IPS-18a (cell line): ENCODE measurements around the gene SLC26A3.
"Not testable (repeated sequence)": the region's sequence is repeated elsewhere in the genome, so short reads cannot be mapped to it uniquely, and the experiment has no call there.

Source experiments
- H3K27ac ChIP-seq: one replicate; pipeline ENCODE4 v1.5.1; 2013; ENCODE audit warnings: low read length
- H3K27me3 ChIP-seq: one replicate; pipeline ENCODE4 v1.6.1; 2013; ENCODE audit warnings: mild to moderate bottlenecking, low read length; ENCODE audit not compliant: control insufficient read depth, insufficient read depth
- H3K36me3 ChIP-seq: one replicate; pipeline ENCODE4 v1.6.1; 2013; ENCODE audit warnings: low read depth, low read length; ENCODE audit not compliant: control insufficient read depth
- H3K4me1 ChIP-seq: one replicate; pipeline ENCODE4 v1.6.1; 2013; ENCODE audit warnings: low read depth, low read length; ENCODE audit not compliant: control insufficient read depth
- H3K4me3 ChIP-seq: one replicate; pipeline ENCODE4 v1.5.1; 2013; ENCODE audit warnings: low read length
- H3K9ac ChIP-seq: one replicate; pipeline ENCODE4 v1.6.1; 2013; ENCODE audit warnings: mild to moderate bottlenecking, low read length, moderate library complexity
- H3K9me3 ChIP-seq: one replicate; pipeline ENCODE4 v1.6.1; 2013; ENCODE audit warnings: low read depth, low read length; ENCODE audit not compliant: control insufficient read depth

The SLC26A3 gene

DNA sequence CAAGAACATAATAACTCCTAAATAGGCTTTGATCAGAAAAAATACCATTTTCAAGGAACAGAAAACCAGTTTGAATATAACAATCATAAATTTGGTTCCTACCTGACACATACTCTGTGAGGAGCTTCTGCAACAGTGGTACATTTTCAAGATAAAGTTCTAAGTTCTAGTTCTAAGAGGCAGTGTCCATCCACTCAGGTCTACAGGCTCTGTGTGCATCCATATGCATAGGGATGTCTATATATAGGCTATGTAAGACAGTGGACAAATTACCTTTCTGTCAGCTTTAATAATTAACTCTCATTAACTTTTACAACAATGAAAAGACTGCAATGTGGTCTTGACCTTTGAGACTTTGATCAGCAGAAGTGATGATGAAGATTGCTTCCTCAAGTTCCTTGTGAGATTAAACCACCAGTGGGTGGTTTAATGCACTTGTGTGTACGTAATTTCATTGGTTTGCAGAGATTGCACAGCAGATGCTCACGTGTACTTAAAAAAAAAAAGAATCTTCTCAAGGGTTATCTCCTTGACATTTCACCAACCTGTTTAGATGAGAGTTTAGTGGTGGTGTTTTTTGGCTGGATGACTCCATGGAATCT, at the start of gene SLC26A3:
SLC26A3 (minus strand) TSS at position 215 of the 602 bp plus-strand sequence. CDS start 8,714 bp downstream, outside the sequence.
- Histone ChIP-seq H3K27me3 (no peaks in the 10 kb centered on the region), H3K9me3 (no peaks in the 10 kb centered on the region), H3K4me3 (no peak within 1 kb of the TSS), H3K9ac (no peak within 1 kb of the TSS), H3K36me3 (no peaks in the 10 kb centered on the region), H3K27ac (no peak within 1 kb of the TSS), H3K4me1 (no peaks in the 10 kb centered on the region)

- Histone ChIP-seq H3K9ac (no peak overlapping the region), H3K36me3 (no peaks in the 10 kb centered on the region), H3K9me3 (no peaks in the 10 kb centered on the region), H3K4me3 (no peak overlapping the region), H3K27ac (no peak overlapping the region), H3K4me1 (no peaks in the 10 kb centered on the region), H3K27me3 (no peaks in the 10 kb centered on the region)
These were observed 47.6 kb upstream of the SLC26A3 start for GRCh38 chr7:107850643-107851042.

DNA sequence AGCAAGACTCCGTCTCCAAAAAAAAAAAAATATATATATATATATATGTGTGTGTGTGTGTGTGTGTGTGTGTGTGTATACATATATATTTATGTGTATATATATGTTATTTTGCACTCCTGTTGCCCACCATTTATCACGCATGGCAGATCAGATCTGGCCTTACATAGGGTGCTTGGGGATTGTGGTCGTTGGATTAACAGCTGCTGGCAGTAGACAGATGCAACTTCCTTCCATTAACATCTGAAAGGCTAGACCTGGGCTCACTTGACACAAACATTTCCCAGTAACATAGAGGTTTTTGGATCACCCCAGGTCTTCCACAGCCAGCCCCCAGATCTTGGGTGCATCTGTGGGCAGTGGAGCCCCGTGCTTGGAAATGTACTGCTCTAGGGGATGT, 47.2 kb upstream of the SLC26A3 start:
- H3K27ac ChIP-seq, result no peak overlapping the region
- H3K27me3 ChIP-seq, result no peaks in the 10 kb centered on the region
- H3K4me1 ChIP-seq, result no peaks in the 10 kb centered on the region
- H3K4me3 ChIP-seq, result no peak overlapping the region
- no peak overlapping the region for H3K9ac ChIP-seq
- H3K9me3 ChIP-seq, result no peaks in the 10 kb centered on the region
- H3K36me3 ChIP-seq, result no peaks in the 10 kb centered on the region

DNA sequence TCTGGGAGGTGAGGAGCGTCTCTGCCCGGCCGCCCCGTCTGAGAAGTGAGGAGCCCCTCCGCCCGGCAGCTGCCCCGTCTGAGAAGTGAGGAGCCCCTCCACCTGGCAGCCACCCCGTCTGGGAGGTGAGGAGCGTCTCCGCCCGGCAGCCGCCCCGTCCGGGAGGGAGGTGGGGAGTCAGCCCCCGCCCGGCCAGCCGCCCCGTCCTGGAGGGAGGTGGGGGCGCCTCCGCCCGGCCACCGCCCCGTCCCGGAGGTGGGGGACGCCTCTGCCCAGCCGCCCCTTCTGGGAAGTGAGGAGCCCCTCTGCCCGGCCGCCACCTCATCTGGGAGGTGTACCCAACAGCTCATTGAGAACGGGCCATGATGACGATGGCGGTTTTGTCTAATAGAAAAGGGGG, 45.2 kb upstream of the SLC26A3 start:
- not testable (repeated sequence) for H3K4me1 ChIP-seq, H3K27me3 ChIP-seq, H3K9ac ChIP-seq, H3K4me3 ChIP-seq, H3K27ac ChIP-seq, H3K9me3 ChIP-seq, H3K36me3 ChIP-seq

GRCh38 chr7:107847836-107848175, 44.8 kb upstream of the SLC26A3 start:
- not testable (repeated sequence) for H3K27me3 ChIP-seq, H3K4me1 ChIP-seq, H3K36me3 ChIP-seq, H3K4me3 ChIP-seq, H3K9ac ChIP-seq, H3K27ac ChIP-seq, H3K9me3 ChIP-seq

DNA sequence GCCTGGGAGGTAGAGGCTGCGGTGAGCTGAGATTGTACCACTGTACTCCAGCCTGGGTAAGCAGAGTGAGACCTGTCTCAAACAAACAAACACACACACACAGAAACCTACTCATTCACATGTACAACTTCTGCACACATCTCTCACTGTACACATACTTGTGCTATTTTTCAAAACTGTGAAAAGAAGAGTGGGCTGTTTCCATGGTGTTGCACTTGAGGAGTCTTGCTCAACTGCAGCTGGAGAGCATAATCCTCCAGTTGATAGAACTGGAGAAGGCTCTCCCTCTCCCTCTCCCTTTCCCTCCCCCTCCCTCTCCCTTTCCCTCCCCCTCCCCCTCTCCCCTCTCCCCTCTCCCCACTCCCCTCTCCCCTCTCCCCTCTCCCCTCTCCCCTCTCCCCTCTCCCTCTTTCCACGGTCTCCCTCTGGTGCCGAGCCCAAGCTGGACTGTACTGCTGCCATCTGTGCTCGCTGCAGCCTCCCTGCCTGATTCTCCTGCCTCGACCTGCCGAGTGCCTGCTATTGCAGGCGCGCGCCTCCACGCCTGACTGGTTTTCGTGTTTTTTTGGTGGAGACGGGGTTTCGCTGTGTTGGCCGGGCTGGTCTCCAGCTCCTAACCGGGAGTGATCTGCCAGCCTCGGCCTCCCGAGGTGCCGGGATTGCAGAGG, 44.3 kb upstream of the SLC26A3 start:
- H3K4me3 ChIP-seq, result no peak overlapping the region
- no peak overlapping the region for H3K27ac ChIP-seq
- H3K27me3 ChIP-seq, result no peaks in the 10 kb centered on the region
- H3K4me1 ChIP-seq, result no peaks in the 10 kb centered on the region
- H3K36me3 ChIP-seq, result no peaks in the 10 kb centered on the region
- H3K9ac ChIP-seq, result no peak overlapping the region
- no peaks in the 10 kb centered on the region for H3K9me3 ChIP-seq

- H3K27ac ChIP-seq, result no peak overlapping the region
These were observed 43.3 kb upstream of the SLC26A3 start for GRCh38 chr7:107846324-107846723.

DNA sequence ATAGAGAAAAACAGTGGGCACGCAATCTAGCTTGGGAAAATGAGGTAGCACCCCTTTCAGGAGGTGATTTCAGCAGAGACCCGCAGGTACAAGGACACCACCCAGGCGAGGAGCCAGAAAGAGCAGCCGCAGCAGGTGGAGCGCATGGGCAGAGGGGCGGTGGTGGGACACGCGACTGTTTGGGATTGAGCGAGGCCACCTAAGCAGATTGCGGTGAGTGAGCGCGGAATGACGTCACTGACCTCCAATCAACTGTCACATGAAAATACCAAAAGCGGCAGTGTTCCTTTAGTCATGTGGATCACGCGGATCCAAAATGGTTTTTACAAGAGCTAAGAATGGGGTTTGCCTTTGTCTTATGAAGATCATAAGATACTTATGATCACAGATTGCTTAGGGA, 40.2 kb upstream of the SLC26A3 start:
- no peaks in the 10 kb centered on the region for H3K36me3 ChIP-seq
- H3K4me3 ChIP-seq, result no peak overlapping the region
- H3K4me1 ChIP-seq, result no peaks in the 10 kb centered on the region
- H3K9me3 ChIP-seq, result no peaks in the 10 kb centered on the region
- H3K27me3 ChIP-seq, result no peaks in the 10 kb centered on the region
- H3K27ac ChIP-seq, result no peak overlapping the region
- H3K9ac ChIP-seq, result no peak overlapping the region

More at GRCh38 chr7:107846324-107846723, 43.3 kb upstream of the SLC26A3 start:
- H3K27me3 ChIP-seq, result no peaks in the 10 kb centered on the region
- no peaks in the 10 kb centered on the region for H3K9me3 ChIP-seq
- H3K36me3 ChIP-seq, result no peaks in the 10 kb centered on the region
- H3K9ac ChIP-seq, result no peak overlapping the region
- no peak overlapping the region for H3K4me3 ChIP-seq
- H3K4me1 ChIP-seq, result no peaks in the 10 kb centered on the region

DNA sequence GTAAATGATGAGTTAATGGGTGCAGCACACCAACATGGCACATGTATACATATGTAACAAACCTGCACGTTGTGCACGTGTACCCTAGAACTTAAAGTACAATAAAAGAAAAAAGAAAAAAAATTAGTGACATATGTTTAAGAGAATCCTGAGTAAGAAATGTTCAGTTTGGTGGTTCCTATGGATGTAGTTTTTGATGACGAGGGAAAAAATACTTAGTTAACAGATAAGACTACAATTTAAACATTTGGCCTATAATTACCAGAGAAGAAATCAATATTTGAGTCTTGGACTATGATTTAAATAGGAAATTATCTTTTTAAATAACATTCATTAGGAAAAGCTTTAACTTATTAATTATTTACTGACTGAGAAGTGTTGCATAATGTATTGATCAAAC, 39.2 kb upstream of the SLC26A3 start:
- Histone ChIP-seq H3K27ac (no peak overlapping the region), H3K9me3 (no peaks in the 10 kb centered on the region), H3K36me3 (no peaks in the 10 kb centered on the region), H3K9ac (no peak overlapping the region), H3K4me3 (no peak overlapping the region), H3K27me3 (no peaks in the 10 kb centered on the region), H3K4me1 (no peaks in the 10 kb centered on the region)

DNA sequence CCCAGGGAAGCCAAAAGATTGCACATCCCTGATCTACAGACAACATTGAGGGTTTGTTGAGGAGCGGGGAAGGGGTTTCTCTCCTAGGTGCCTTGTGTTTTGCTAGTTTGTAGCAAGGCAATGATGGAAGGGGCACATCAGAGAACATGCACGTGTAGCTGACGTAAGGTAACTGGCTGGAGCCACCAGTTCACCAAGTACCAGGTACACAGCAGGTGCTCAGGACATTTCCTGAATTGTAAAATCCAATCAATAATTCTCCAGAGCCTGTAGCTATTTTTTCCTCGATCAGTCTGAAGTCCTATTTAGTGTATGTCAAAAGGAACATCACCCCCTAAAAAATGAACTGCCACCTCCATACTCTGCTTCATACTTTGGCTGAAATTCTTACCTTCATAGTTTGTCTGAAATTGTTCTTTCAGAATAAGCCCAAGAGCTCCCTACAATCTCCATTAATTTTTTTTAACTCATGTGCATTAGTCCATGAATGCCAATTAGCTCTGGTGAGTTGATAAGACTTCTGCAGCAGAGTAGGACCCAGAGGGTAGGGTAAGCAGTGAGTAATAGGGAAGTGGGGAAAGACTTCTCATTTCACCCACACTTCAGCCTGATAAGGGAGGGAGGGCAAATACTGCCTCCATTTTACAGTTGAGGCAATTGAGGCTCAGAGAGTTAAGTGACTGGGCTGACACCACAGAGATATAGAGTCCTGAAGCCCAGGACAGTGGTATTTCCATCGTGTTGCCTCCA, 36.0 kb upstream of the SLC26A3 start:
- Histone ChIP-seq H3K4me1 (no peaks in the 10 kb centered on the region), H3K27ac (no peak overlapping the region), H3K9ac (no peak overlapping the region), H3K27me3 (no peaks in the 10 kb centered on the region), H3K9me3 (no peaks in the 10 kb centered on the region), H3K4me3 (no peak overlapping the region), H3K36me3 (no peaks in the 10 kb centered on the region)

- H3K4me1 ChIP-seq, result no peaks in the 10 kb centered on the region
- no peaks in the 10 kb centered on the region for H3K36me3 ChIP-seq
- no peaks in the 10 kb centered on the region for H3K9me3 ChIP-seq
- no peak overlapping the region for H3K4me3 ChIP-seq
- H3K27me3 ChIP-seq, result no peaks in the 10 kb centered on the region
- no peak overlapping the region for H3K9ac ChIP-seq
- no peak overlapping the region for H3K27ac ChIP-seq
These were observed 35.1 kb upstream of the SLC26A3 start for GRCh38 chr7:107838024-107838601.
